Measurements from ENCODE around the gene FUT7. TPM values are rescaled to one million over a fixed set of nuclear protein-coding genes. Genes with fewer than 3 reads are reported as not detected.

FUT7 gene
- not detected in 2 replicates for total RNA-seq (2014; rRNA removed; shearing (Covaris generic))

DNA sequence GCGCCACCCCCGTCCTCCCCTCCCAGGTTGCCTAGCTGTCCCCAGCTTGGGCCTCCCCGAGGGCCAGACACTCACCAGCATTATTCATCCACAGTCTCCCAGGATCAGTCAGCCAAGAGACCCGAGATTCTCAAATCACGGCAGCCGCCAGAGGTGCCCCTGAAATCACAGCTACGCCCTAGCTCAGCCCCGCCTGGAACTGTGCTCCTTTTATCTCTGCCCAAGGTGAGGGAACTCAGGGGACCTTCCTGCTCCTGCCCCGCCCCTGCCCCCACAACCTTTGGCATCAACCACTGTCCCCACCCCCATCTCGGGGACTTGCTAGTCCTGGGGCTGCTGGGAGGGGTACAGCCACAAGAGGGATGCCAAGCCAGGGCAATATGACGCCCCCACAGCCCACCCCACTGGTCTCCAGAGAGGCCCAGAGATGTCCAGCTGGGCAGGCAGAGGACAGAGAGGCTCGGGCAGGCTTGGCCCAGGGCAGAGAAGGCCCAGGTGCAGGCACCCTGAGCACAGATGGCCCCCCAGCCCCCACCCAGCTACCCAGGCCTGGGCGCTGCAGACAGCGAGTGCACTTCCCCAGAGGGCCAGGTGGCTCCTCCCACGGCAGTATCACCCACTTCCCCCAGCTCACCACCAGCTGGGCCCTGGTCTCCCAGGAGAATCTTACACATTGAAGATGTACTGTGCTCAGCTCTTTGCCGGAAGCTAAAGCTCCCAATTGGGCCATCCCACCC lies at the start of gene FUT7:
Gene FUT7 (minus strand): TSS at position 185 of the 737 bp plus-strand sequence. CDS start 97 bp downstream, at position 88.
- DNase-seq (ENCODE audit: low read depth), result no peak

DNA sequence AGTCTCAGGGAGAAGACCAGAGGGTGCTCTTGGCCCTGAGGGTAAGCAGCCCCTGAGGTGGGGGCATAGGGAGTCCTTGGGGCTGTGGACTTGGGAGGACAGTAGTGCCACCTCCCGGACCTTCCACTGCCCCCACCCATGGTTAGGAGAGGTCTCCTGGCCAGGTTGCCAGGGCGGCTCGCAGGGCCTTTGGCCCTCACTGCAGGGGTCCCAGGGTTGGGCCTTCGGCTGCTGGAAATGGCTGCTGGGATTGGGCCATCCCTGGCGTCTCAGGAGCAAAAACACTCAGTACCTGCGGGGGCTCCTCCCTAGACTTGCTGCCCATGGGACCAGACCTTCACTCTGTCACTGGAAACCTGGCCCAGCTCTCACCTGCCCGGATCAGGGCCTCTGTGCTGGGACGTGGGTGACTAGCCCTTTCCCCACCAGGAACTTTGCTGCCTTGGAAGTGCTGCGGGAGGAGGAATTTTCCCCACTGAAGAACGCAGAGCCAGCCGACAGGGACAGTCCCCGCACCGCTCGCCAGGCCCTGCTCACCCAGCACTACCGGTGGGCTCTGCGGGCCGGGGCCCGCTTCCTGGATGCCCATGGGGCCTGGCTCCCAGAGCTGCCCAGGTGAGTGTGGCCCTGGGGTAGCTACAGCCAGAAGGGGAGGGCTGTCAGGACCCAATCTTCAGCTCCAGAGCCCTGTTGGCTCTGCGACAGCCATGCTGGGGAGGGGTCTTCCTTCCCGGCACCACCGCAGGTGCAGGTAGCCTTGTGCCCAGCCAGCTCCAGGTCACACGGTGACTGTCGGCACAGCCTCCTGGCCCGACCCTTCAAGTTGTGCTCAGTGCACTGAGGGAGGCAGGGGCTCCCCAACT lies 48.6 kb upstream of the FUT7 start:
- no peak for DNase-seq (ENCODE audit: low read depth)

DNA sequence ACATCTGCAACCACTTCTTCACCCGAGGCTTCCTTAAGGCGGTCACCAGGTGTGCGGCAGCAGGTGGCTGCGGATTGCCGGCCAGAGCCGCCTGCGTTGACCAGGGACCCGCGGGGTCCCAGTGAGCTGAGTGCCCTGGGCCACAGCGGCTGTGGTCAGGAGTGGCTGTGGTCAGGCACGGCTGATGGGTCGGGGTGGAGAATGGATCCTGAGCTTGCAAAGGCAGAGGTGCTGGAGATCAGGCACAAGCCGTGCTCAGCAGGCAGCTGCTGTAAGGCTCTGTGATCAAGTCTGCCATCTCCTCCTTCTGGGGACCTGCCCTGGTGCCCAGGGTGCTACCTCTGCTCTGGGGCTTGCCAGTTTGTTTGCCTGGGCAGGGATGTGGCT lies 47.5 kb upstream of the FUT7 start:
- DNase-seq (ENCODE audit: low read depth), result no peak

DNA sequence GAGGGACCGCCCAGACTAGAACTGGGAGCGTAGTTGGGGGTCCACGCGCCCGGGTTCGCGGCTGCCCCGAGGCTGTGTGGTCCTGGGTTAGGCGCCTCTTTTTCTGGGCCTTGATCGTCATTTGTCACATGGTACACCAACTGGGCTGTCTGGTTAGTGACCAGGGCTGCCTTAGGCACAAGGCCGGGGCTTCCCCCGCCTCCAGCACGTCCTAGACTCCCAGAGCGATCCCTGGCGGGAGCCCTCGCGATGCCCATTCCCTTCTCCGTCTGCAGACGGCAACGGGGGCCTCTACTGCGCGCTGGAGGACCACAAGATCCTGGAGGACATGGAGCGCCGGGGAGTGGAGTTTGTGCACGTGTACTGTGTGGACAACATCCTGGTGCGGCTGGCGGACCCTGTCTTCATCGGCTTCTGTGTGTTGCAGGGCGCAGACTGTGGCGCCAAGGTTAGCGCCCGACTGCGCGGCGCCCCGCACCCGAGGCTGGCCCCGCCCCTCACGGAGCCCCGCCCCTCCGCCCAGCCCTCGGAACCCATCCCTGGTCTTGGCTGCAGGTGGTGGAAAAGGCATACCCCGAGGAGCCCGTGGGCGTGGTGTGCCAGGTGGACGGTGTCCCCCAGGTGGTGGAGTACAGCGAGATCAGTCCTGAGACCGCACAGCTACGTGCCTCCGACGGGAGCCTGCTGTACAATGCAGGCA lies 47.0 kb upstream of the FUT7 start:
- DNase-seq (ENCODE audit: low read depth), result no peak

- DNase-seq (ENCODE audit: low read depth), result no peak
Observed at GRCh38 chr9:137077758-137078693, 46.1 kb upstream of the FUT7 start.

- DNase-seq (ENCODE audit: low read depth), result peak; percentile 76
Observed at GRCh38 chr9:137077010-137077747, 45.3 kb upstream of the FUT7 start, which contains the start of gene UAP1L1. TSS of gene UAP1L1 (plus strand) at chr9:137077517. CDS start at chr9:137077533, 16 bp downstream.

GRCh38 chr9:137076636-137077009 lies 44.7 kb upstream of the FUT7 start:
- no peak for DNase-seq (ENCODE audit: low read depth)

DNA sequence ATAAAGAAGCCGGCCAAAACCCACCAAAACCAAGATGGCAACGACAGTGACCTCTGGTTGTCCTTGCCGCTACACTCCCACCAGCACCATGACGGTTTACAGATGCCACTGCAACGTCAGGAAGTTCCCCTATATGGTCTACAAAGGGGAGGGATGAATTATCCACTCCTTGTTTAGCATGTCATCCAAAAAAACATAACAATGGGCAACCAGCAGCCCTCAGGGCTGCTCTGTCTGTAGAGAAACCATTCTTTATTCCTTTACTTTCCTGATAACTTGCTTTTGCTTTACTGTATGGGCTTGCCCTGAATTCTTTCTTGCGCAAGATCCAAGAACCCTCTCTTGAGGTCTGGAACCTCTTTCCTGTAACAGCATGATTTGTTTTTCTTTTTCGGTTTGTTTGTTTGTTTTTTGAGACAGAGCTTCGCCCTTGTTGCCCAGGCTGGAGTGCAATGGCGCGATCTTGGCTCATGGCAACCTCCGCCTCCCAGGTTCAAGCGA lies 43.4 kb upstream of the FUT7 start:
- no peak for DNase-seq (ENCODE audit: low read depth)

DNA sequence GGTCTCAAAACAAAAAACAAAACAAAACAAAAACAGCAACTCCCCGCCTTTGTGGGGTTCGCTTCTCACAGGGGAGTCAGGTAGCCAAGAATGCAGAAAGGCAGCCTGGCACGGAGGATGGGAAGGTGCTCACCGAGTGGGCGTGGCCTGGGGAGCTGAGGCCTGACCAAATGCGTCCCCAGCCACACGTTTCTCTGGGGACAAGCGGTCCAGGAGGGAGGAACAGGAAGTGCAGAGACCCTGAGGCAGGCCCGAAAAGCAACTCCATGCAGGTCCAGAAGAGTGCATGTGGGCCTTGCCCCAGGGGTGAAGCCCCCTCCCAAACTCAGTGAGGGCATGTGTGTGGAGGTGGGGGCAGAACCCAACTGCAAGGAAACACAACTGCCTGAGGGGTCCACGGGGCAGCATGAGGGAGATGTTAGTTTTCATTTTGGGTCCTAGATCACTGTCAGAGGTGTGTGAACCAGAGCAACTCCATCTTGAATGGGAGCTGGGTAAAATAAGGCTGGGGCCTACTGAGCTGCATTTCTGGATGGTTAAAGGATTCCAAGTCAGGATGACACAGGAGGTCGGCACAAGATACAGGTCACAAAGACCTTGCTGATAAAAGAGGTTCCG lies 42.9 kb upstream of the FUT7 start:
- no peak for DNase-seq (ENCODE audit: low read depth)

DNA sequence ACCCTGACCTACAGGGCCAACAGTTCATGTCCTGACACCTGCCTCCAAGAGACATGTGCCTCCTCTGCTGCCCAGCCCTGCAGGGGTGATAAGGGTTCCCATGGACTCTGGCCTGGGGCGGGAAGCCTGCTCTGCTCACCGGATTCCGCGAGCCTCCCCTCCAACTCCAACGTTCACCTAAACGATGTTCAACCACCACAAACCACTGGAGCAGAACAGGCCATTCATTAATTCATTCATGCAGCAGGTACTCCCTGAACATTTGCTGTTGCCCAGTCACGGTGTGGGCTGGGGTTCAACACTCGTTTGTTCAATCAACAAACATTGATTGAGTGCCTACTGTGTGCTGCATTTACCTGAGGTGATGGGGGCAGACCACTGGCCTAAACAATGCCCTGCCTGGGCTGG lies 42.1 kb upstream of the FUT7 start:
- DNase-seq (ENCODE audit: low read depth), result no peak

DNA sequence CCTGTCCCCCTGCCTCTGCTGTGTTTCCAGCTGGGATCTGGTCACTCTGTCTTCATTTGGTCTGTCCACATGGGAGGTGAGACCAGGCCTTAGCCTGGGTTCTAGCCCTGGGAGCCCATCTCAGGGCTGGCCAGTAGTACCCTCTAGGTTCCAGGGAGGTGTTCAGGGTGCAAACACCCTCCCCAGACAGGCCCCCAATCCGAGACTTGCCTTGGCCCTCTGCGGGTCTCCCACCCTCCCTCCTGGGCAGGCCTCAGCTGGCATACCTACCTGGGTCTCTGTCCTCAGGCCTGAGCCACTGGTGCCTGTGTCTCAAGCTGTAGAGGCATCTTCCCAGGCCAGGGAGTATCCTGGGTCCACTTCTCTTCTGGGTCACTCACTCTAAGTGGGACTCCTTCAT lies 39.4 kb upstream of the FUT7 start:
- no peak for DNase-seq (ENCODE audit: low read depth)

- DNase-seq (ENCODE audit: low read depth), result no peak
Observed at GRCh38 chr9:137070906-137071275, 39.0 kb upstream of the FUT7 start.

DNA sequence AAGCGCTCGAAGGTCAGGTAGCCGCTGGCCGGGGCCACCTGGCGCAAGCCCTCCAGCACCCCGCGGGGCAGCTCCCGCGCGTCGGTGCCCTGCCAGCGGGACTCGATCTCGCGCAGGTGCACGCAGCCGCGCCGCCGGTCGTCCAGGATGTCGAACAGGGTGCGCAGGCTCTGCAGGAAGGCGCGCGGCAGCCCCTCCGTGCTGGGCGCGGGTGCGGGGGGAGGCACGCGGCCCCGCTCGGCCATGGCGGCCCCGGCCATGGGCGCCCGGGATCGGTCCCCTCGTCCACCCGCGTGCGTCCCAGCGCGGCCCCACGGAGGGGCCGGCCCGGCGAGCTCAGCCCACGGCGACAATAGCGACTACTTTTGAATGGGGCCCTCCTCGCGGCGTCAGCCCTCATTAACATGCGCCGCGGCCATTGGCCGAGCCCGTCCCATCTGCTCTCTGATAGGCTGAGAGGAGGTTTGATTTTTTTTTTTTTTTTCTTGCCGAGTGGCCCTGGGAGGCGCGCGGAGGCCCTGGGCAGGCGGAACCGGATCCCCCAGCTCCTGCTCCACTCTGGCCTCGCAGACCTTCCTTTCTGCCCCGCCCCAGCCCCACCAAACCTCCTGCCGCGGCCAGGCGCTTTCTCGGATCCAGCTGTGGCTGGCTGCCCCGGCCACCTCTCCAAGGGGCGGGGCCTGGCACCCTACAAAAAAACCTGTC lies 38.5 kb upstream of the FUT7 start, which contains the start of gene SAPCD2:
Gene SAPCD2 (minus strand): TSS at position 357 of the 705 bp plus-strand sequence. CDS start 97 bp downstream, at position 260.
- peak; percentile 97 for DNase-seq (ENCODE audit: low read depth)

DNA sequence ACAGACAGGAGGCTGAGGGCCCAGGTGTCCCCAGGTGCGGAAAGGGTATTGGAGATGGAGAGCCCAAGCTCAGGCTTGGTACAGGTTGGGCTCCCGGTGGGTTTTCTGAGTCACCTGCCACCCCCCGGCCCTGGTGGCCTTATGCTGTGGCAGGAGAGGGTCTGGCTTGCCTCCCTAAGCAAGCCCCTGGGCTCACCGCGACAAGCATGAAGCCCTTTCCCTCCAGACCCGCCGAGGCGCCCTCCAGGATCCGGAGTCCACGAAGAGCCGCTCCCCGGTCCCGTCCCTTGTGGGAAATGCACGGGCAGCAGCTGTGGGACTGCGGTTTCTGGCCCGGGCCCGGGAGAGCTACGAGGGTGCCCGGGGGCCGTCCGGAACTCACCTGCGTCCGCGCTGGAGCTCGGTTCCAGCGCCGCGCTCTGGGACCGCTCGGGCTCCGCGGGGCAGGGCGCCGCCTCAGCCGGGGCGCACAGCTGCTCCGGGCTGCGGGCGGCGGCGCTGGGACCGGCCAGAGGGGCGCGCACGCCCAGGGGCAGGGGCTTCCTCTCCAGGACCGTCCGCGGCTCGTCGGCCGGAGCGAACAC lies 37.7 kb upstream of the FUT7 start:
- DNase-seq (ENCODE audit: low read depth), result no peak

GRCh38 chr9:137068539-137069507 lies 36.9 kb upstream of the FUT7 start:
- DNase-seq (ENCODE audit: low read depth), result no peak

GRCh38 chr9:137067860-137068538 lies 36.1 kb upstream of the FUT7 start:
- DNase-seq (ENCODE audit: low read depth), result peak; percentile 82
